Measurements from ENCODE around the gene OCIAD1.
"Not testable (repeated sequence)": the region's sequence is repeated elsewhere in the genome, so short reads cannot be mapped to it uniquely, and the experiment has no call there.

The OCIAD1 gene

GRCh38 chr4:48796927-48797679 is 33.8 kb upstream of the OCIAD1 start:
- Histone ChIP-seq H3K9me3 (ENCODE audit: control insufficient read depth, insufficient read depth, low read length) (no peaks in the 10 kb centered on the region), H3K4me1 (ENCODE audit: control insufficient read depth, insufficient read depth, low read length) (peaks cover 11% of the 10 kb centered on the region; the same call in 1 of the 2 replicates), H3K27me3 (ENCODE audit: control insufficient read depth, insufficient read depth, low read length) (no peaks in the 10 kb centered on the region), H3K27ac (ENCODE audit: low read depth, low read length) (no peak overlapping the region), H3K36me3 (ENCODE audit: control insufficient read depth, insufficient read depth, low read length) (no peaks in the 10 kb centered on the region), H3K9ac (ENCODE audit: low read depth, low read length) (no peak overlapping the region), H3K4me3 (ENCODE audit: low read depth, low read length) (no peak overlapping the region)

GRCh38 chr4:48798117-48798516 is 32.8 kb upstream of the OCIAD1 start:
- H3K27ac ChIP-seq (ENCODE audit: low read depth, low read length) = no peak overlapping the region
- no peak overlapping the region for H3K4me3 ChIP-seq (ENCODE audit: low read depth, low read length)
- H3K9ac ChIP-seq (ENCODE audit: low read depth, low read length) = no peak overlapping the region
- H3K36me3 ChIP-seq (ENCODE audit: control insufficient read depth, insufficient read depth, low read length) = no peaks in the 10 kb centered on the region
- H3K4me1 ChIP-seq (ENCODE audit: control insufficient read depth, insufficient read depth, low read length) = peaks cover 11% of the 10 kb centered on the region; the same call in 1 of the 2 replicates
- no peaks in the 10 kb centered on the region for H3K9me3 ChIP-seq (ENCODE audit: control insufficient read depth, insufficient read depth, low read length)
- no peaks in the 10 kb centered on the region for H3K27me3 ChIP-seq (ENCODE audit: control insufficient read depth, insufficient read depth, low read length)

GRCh38 chr4:48799157-48799556 is 31.7 kb upstream of the OCIAD1 start:
- peaks cover 11% of the 10 kb centered on the region; the same call in 1 of the 2 replicates for H3K4me1 ChIP-seq (ENCODE audit: control insufficient read depth, insufficient read depth, low read length)
- no peak overlapping the region for H3K4me3 ChIP-seq (ENCODE audit: low read depth, low read length)
- H3K9me3 ChIP-seq (ENCODE audit: control insufficient read depth, insufficient read depth, low read length) = no peaks in the 10 kb centered on the region
- no peaks in the 10 kb centered on the region for H3K36me3 ChIP-seq (ENCODE audit: control insufficient read depth, insufficient read depth, low read length)
- no peak overlapping the region for H3K9ac ChIP-seq (ENCODE audit: low read depth, low read length)
- H3K27ac ChIP-seq (ENCODE audit: low read depth, low read length) = no peak overlapping the region
- no peaks in the 10 kb centered on the region for H3K27me3 ChIP-seq (ENCODE audit: control insufficient read depth, insufficient read depth, low read length)

DNA sequence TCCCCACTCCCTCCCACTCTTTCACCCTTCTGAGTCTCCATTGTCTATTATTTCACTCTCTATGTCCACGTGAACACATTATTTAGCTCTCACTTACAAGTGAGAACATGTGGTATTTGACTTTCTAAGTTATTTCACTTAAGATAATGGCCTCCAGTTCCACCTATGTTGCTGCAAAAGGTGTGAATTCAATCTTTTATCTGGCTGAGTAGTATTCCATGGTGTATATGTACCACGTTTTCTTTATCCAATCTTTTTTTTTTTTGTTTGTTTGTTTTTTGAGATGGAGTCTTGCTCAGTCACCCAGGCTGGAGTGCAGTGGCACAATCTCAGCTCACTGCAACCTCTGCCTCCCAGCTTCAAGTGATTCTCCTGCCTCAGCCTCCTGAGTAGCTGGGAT is 30.7 kb upstream of the OCIAD1 start:
- not testable (repeated sequence) for H3K9me3 ChIP-seq (ENCODE audit: control insufficient read depth, insufficient read depth, low read length); H3K27me3 ChIP-seq (ENCODE audit: control insufficient read depth, insufficient read depth, low read length); H3K9ac ChIP-seq (ENCODE audit: low read depth, low read length); H3K4me3 ChIP-seq (ENCODE audit: low read depth, low read length); H3K36me3 ChIP-seq (ENCODE audit: control insufficient read depth, insufficient read depth, low read length); H3K27ac ChIP-seq (ENCODE audit: low read depth, low read length)
- H3K4me1 ChIP-seq (ENCODE audit: control insufficient read depth, insufficient read depth, low read length) = peaks cover 11% of the 10 kb centered on the region; the same call in 1 of the 2 replicates

GRCh38 chr4:48801016-48801715 is 29.7 kb upstream of the OCIAD1 start:
- Histone ChIP-seq H3K9me3 (ENCODE audit: control insufficient read depth, insufficient read depth, low read length) (no peaks in the 10 kb centered on the region), H3K36me3 (ENCODE audit: control insufficient read depth, insufficient read depth, low read length) (no peaks in the 10 kb centered on the region), H3K27ac (ENCODE audit: low read depth, low read length) (no peak overlapping the region), H3K4me1 (ENCODE audit: control insufficient read depth, insufficient read depth, low read length) (peaks cover 10% of the 10 kb centered on the region; the same call in 1 of the 2 replicates), H3K27me3 (ENCODE audit: control insufficient read depth, insufficient read depth, low read length) (no peaks in the 10 kb centered on the region), H3K9ac (ENCODE audit: low read depth, low read length) (no peak overlapping the region), H3K4me3 (ENCODE audit: low read depth, low read length) (no peak overlapping the region)

- H3K27me3 ChIP-seq (ENCODE audit: control insufficient read depth, insufficient read depth, low read length) = no peaks in the 10 kb centered on the region
- no peak overlapping the region for H3K27ac ChIP-seq (ENCODE audit: low read depth, low read length)
- H3K36me3 ChIP-seq (ENCODE audit: control insufficient read depth, insufficient read depth, low read length) = no peaks in the 10 kb centered on the region
- no peaks in the 10 kb centered on the region for H3K9me3 ChIP-seq (ENCODE audit: control insufficient read depth, insufficient read depth, low read length)
- no peaks in the 10 kb centered on the region for H3K4me1 ChIP-seq (ENCODE audit: control insufficient read depth, insufficient read depth, low read length)
- H3K9ac ChIP-seq (ENCODE audit: low read depth, low read length) = no peak overlapping the region
- H3K4me3 ChIP-seq (ENCODE audit: low read depth, low read length) = no peak overlapping the region
Measured at GRCh38 chr4:48804584-48805301, 26.1 kb upstream of the OCIAD1 start.

- H3K9me3 ChIP-seq (ENCODE audit: control insufficient read depth, insufficient read depth, low read length) = no peaks in the 10 kb centered on the region
- peaks cover 8% of the 10 kb centered on the region; the same call in 1 of the 2 replicates for H3K4me1 ChIP-seq (ENCODE audit: control insufficient read depth, insufficient read depth, low read length)
- no peak overlapping the region for H3K9ac ChIP-seq (ENCODE audit: low read depth, low read length)
- H3K4me3 ChIP-seq (ENCODE audit: low read depth, low read length) = no peak overlapping the region
- no peaks in the 10 kb centered on the region for H3K27me3 ChIP-seq (ENCODE audit: control insufficient read depth, insufficient read depth, low read length)
- no peaks in the 10 kb centered on the region for H3K36me3 ChIP-seq (ENCODE audit: control insufficient read depth, insufficient read depth, low read length)
- H3K27ac ChIP-seq (ENCODE audit: low read depth, low read length) = no peak overlapping the region
Measured at GRCh38 chr4:48812866-48813265, 18.0 kb upstream of the OCIAD1 start.

GRCh38 chr4:48813964-48814363 is 16.9 kb upstream of the OCIAD1 start:
- Histone ChIP-seq H3K27ac (ENCODE audit: low read depth, low read length) (no peak overlapping the region), H3K9me3 (ENCODE audit: control insufficient read depth, insufficient read depth, low read length) (no peaks in the 10 kb centered on the region), H3K9ac (ENCODE audit: low read depth, low read length) (no peak overlapping the region), H3K27me3 (ENCODE audit: control insufficient read depth, insufficient read depth, low read length) (no peaks in the 10 kb centered on the region), H3K4me1 (ENCODE audit: control insufficient read depth, insufficient read depth, low read length) (peaks cover 8% of the 10 kb centered on the region; the same call in 1 of the 2 replicates), H3K4me3 (ENCODE audit: low read depth, low read length) (no peak overlapping the region), H3K36me3 (ENCODE audit: control insufficient read depth, insufficient read depth, low read length) (no peaks in the 10 kb centered on the region)

- Histone ChIP-seq H3K4me3 (ENCODE audit: low read depth, low read length) (no peak overlapping the region), H3K9ac (ENCODE audit: low read depth, low read length) (no peak overlapping the region), H3K27ac (ENCODE audit: low read depth, low read length) (no peak overlapping the region), H3K36me3 (ENCODE audit: control insufficient read depth, insufficient read depth, low read length) (no peaks in the 10 kb centered on the region), H3K4me1 (ENCODE audit: control insufficient read depth, insufficient read depth, low read length) (peaks cover 8% of the 10 kb centered on the region; the same call in 1 of the 2 replicates), H3K9me3 (ENCODE audit: control insufficient read depth, insufficient read depth, low read length) (no peaks in the 10 kb centered on the region), H3K27me3 (ENCODE audit: control insufficient read depth, insufficient read depth, low read length) (no peaks in the 10 kb centered on the region)
Measured at GRCh38 chr4:48815483-48815882, 15.4 kb upstream of the OCIAD1 start.

GRCh38 chr4:48816297-48816696 is 14.6 kb upstream of the OCIAD1 start:
- H3K27me3 ChIP-seq (ENCODE audit: control insufficient read depth, insufficient read depth, low read length); H3K9ac ChIP-seq (ENCODE audit: low read depth, low read length); H3K4me3 ChIP-seq (ENCODE audit: low read depth, low read length): not testable (repeated sequence)

GRCh38 chr4:48816971-48817370 is 13.9 kb upstream of the OCIAD1 start:
- Histone ChIP-seq H3K27ac (ENCODE audit: low read depth, low read length) (no peak overlapping the region), H3K4me3 (ENCODE audit: low read depth, low read length) (no peak overlapping the region), H3K9ac (ENCODE audit: low read depth, low read length) (no peak overlapping the region), H3K9me3 (ENCODE audit: control insufficient read depth, insufficient read depth, low read length) (no peaks in the 10 kb centered on the region), H3K4me1 (ENCODE audit: control insufficient read depth, insufficient read depth, low read length) (peaks cover 8% of the 10 kb centered on the region; the same call in 1 of the 2 replicates), H3K36me3 (ENCODE audit: control insufficient read depth, insufficient read depth, low read length) (no peaks in the 10 kb centered on the region), H3K27me3 (ENCODE audit: control insufficient read depth, insufficient read depth, low read length) (no peaks in the 10 kb centered on the region)

More at GRCh38 chr4:48816297-48816696, 14.6 kb upstream of the OCIAD1 start:
- not testable (repeated sequence) for H3K4me1 ChIP-seq (ENCODE audit: control insufficient read depth, insufficient read depth, low read length); H3K9me3 ChIP-seq (ENCODE audit: control insufficient read depth, insufficient read depth, low read length); H3K36me3 ChIP-seq (ENCODE audit: control insufficient read depth, insufficient read depth, low read length); H3K27ac ChIP-seq (ENCODE audit: low read depth, low read length)

Measured in HUES48 (cell line).